ENCODE results near the gene SYT6.

Gene SYT6

GRCh38 chr1:114079596-114080190 lies 74.0 kb downstream of the SYT6 start:
- ChIA-PET POLR2A (no interaction called here), CTCF (interaction anchor here (0.6 kb wide), 1 partner anchor 199 kb away, joined by 3 read pairs; no protein-coding TSS in a partner anchor)
- no peak for DNase-seq (ENCODE audit: extremely low spot score)
- no peak for TF ChIP-seq L3MBTL2 (conservative IDR thresholded peaks at IDR 0.05)
- no peak for TF ChIP-seq PKNOX1 (IDR thresholded peaks at IDR 0.05)
- no peak for TF ChIP-seq FOXK2 (IDR thresholded peaks at IDR 0.05)
- no peak for TF ChIP-seq NFRKB (IDR thresholded peaks at IDR 0.05)
- no peak for TF ChIP-seq FOXA1 (IDR thresholded peaks at IDR 0.05)
- no peak for TF ChIP-seq HDGF (IDR thresholded peaks at IDR 0.05; ENCODE audit: borderline replicate concordance)
- no peak for TF ChIP-seq FOXM1 (IDR thresholded peaks at IDR 0.05; ENCODE audit: borderline replicate concordance)
- TF ChIP-seq LEF1 (IDR thresholded peaks at IDR 0.05; ENCODE audit: borderline replicate concordance): no peak
- TF ChIP-seq ELF4 (IDR thresholded peaks at IDR 0.05): no peak
- no peak for TF ChIP-seq TARDBP (IDR thresholded peaks at IDR 0.05)
- TF ChIP-seq ARNT (IDR thresholded peaks at IDR 0.05): no peak
- TF ChIP-seq BHLHE40 (IDR thresholded peaks at IDR 0.05; ENCODE audit: borderline replicate concordance): no peak
- no peak for TF ChIP-seq ZNF384 (IDR thresholded peaks at IDR 0.05)
- TF ChIP-seq SUZ12 (IDR thresholded peaks at IDR 0.05): no peak

- no peak for DNase-seq (ENCODE audit: extremely low spot score)
- ChIA-PET POLR2A (no interaction called here), CTCF (no interaction called here)
- no peak for TF ChIP-seq FOXK2 (IDR thresholded peaks at IDR 0.05)
- no peak for TF ChIP-seq TARDBP (IDR thresholded peaks at IDR 0.05)
- no peak for TF ChIP-seq ARNT (IDR thresholded peaks at IDR 0.05)
- TF ChIP-seq L3MBTL2 (conservative IDR thresholded peaks at IDR 0.05): no peak
- TF ChIP-seq CTBP1 (IDR thresholded peaks at IDR 0.05; ENCODE audit: borderline replicate concordance): no peak
- no peak for TF ChIP-seq LEF1 (IDR thresholded peaks at IDR 0.05; ENCODE audit: borderline replicate concordance)
- TF ChIP-seq ELF4 (IDR thresholded peaks at IDR 0.05): no peak
- no peak for TF ChIP-seq FOXM1 (IDR thresholded peaks at IDR 0.05; ENCODE audit: borderline replicate concordance)
- no peak for TF ChIP-seq ZNF384 (IDR thresholded peaks at IDR 0.05)
- no peak for TF ChIP-seq HDGF (IDR thresholded peaks at IDR 0.05; ENCODE audit: borderline replicate concordance)
- no peak for TF ChIP-seq FOXA1 (IDR thresholded peaks at IDR 0.05)
- TF ChIP-seq NFRKB (IDR thresholded peaks at IDR 0.05): no peak
- no peak for TF ChIP-seq SUZ12 (IDR thresholded peaks at IDR 0.05)
- no peak for TF ChIP-seq SP1 (IDR thresholded peaks at IDR 0.05)
- no peak for TF ChIP-seq BHLHE40 (IDR thresholded peaks at IDR 0.05; ENCODE audit: borderline replicate concordance)
- no peak for TF ChIP-seq PKNOX1 (IDR thresholded peaks at IDR 0.05)
These were observed 75.6 kb downstream of the SYT6 start for GRCh38 chr1:114078116-114078515.

DNA sequence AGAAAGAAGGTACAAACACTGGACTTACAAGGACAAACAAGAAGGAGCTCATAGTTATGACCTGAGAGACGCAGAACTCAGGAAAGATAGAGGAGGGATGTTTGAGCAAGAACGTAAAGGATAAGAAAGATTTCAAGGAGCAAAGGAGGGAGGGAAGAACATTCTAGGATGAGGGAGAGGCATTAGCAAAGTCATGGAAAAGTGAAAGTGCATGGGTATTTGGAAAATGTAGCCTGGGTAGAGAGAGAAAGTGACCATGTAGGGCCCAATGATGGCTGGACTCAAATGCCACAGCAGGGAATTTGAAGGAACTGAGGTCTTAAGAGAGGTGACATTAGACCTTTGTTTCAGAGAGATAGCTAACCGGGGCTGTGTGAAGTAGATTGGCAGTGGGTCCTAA lies 76.5 kb downstream of the SYT6 start:
- no peak for DNase-seq (ENCODE audit: extremely low spot score)
- TF ChIP-seq FOXA1 (IDR thresholded peaks at IDR 0.05) (no peak), HDGF (IDR thresholded peaks at IDR 0.05; ENCODE audit: borderline replicate concordance) (no peak), ELF4 (IDR thresholded peaks at IDR 0.05) (no peak), SUZ12 (IDR thresholded peaks at IDR 0.05) (no peak), ZNF384 (IDR thresholded peaks at IDR 0.05) (no peak), CTBP1 (IDR thresholded peaks at IDR 0.05; ENCODE audit: borderline replicate concordance) (no peak), FOXK2 (IDR thresholded peaks at IDR 0.05) (no peak), SP1 (IDR thresholded peaks at IDR 0.05) (no peak)
- ChIA-PET CTCF (no interaction called here), POLR2A (no interaction called here)

DNA sequence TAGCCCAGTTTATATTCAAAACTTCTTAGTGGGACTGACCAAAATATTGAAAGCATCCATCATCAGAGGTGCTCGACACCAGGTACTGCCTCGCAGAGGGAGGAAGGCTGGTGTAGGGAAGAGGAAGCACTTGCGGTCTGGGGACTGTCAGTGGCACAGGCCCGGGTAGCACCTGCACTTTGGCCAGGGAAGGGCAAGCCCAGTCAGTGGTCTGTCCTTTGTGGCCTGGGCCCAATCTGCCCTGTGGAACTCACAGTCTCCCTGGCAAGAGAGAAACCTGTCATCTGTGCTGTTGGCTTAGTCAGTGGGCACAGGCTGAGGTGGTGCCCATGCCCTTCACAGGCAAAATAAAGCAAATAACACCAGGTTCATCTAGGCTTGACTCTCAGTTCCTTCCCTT lies 77.4 kb downstream of the SYT6 start:
- TF ChIP-seq HDGF (IDR thresholded peaks at IDR 0.05; ENCODE audit: borderline replicate concordance) (no peak), ZNF384 (IDR thresholded peaks at IDR 0.05) (no peak), TARDBP (IDR thresholded peaks at IDR 0.05) (no peak)
- CTCF ChIA-PET: no interaction called here
- DNase-seq (ENCODE audit: extremely low spot score): no peak
- POLR2A ChIA-PET: no interaction called here

DNA sequence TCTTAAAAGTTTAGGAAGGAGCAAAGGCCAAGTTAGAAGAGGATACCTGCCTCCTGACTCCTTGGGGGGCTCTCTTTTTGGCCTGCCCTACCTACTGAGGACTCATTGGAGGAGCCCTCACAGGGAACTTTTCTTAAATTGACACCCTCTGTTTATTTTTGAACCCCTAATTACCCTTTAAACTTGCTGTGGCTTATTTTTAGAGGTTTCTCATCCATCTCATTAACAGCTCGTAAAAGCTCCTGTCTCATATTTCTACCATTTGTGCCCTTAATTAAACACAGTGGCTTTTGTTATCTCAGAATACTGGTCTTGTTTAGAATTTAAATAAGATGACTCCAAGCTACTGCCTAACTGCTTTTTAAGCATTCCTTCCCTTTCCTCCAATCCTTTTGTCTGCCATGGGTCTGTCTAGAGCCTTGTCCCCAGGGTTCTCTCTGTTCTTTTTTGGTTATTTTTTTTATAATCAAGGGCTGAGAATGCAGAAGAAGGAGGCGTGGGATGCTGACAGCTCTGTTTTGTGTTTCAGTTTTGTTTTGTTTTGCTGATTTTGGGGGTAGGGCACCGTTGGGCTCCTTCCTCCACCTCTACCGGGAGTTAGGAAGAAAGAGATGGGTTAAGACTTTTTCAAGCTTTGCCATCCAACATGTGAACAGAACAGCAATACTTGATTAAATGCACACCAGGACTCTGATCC lies 78.0 kb downstream of the SYT6 start:
- TF ChIP-seq FOXK2 (IDR thresholded peaks at IDR 0.05) (no peak), ZNF384 (IDR thresholded peaks at IDR 0.05) (no peak), CTBP1 (IDR thresholded peaks at IDR 0.05; ENCODE audit: borderline replicate concordance) (no peak), SP1 (IDR thresholded peaks at IDR 0.05) (no peak), BHLHE40 (IDR thresholded peaks at IDR 0.05; ENCODE audit: borderline replicate concordance) (no peak), ELF4 (IDR thresholded peaks at IDR 0.05) (no peak), L3MBTL2 (conservative IDR thresholded peaks at IDR 0.05) (no peak), TARDBP (IDR thresholded peaks at IDR 0.05) (no peak), HDGF (IDR thresholded peaks at IDR 0.05; ENCODE audit: borderline replicate concordance) (no peak), LEF1 (IDR thresholded peaks at IDR 0.05; ENCODE audit: borderline replicate concordance) (no peak), NFRKB (IDR thresholded peaks at IDR 0.05) (no peak), FOXM1 (IDR thresholded peaks at IDR 0.05; ENCODE audit: borderline replicate concordance) (no peak), PKNOX1 (IDR thresholded peaks at IDR 0.05) (no peak), ARNT (IDR thresholded peaks at IDR 0.05) (no peak), FOXA1 (IDR thresholded peaks at IDR 0.05) (no peak)
- no peak for DNase-seq (ENCODE audit: extremely low spot score)
- ChIA-PET POLR2A (no interaction called here), CTCF (interaction anchor here (0.6 kb wide), 1 partner anchor 262 kb away, joined by 3 read pairs; no protein-coding TSS in a partner anchor)

- TF ChIP-seq FOXM1 (IDR thresholded peaks at IDR 0.05; ENCODE audit: borderline replicate concordance) (no peak), CTBP1 (IDR thresholded peaks at IDR 0.05; ENCODE audit: borderline replicate concordance) (no peak), ZNF384 (IDR thresholded peaks at IDR 0.05) (no peak), HDGF (IDR thresholded peaks at IDR 0.05; ENCODE audit: borderline replicate concordance) (no peak), ELF4 (IDR thresholded peaks at IDR 0.05) (no peak), BHLHE40 (IDR thresholded peaks at IDR 0.05; ENCODE audit: borderline replicate concordance) (no peak), NFRKB (IDR thresholded peaks at IDR 0.05) (no peak), SUZ12 (IDR thresholded peaks at IDR 0.05) (no peak), PKNOX1 (IDR thresholded peaks at IDR 0.05) (no peak), FOXA1 (IDR thresholded peaks at IDR 0.05) (no peak), TARDBP (IDR thresholded peaks at IDR 0.05) (no peak), SP1 (IDR thresholded peaks at IDR 0.05) (no peak), ARNT (IDR thresholded peaks at IDR 0.05) (no peak), L3MBTL2 (conservative IDR thresholded peaks at IDR 0.05) (no peak), FOXK2 (IDR thresholded peaks at IDR 0.05) (no peak)
- POLR2A ChIA-PET: no interaction called here
- CTCF ChIA-PET: no interaction called here
- DNase-seq (ENCODE audit: extremely low spot score): no peak
These were observed 78.6 kb downstream of the SYT6 start for GRCh38 chr1:114075105-114075504.

All from HEK293T (cell line).